Stimulated activated naive CD8-positive, alpha-beta T cell treated with anti-CD3 and anti-CD28 coated beads, Interleukin-15, amount 100 ng/mL, for 72 hours (primary cell): ENCODE data around the gene FIGNL1.
A peak's percentile ranks its signal among the peaks of the same experiment; 100 is the strongest.

Source experiments
- ATAC-seq: fragments of 150-1000 bp; cut with Tn5 transposase; 2 replicates; pipeline ENCODE4 v1.10.0; 2021; ENCODE audit warnings: mild to moderate bottlenecking, moderate library complexity
- DNase-seq, 2 donors: peaks; one replicate each; pipeline ENCODE4 v3.0.0; 2021 to 2022
- H3K27ac Mint-ChIP-seq, 2 donors: one replicate each; pipeline ENCODE4 v1.8.0; 2022; ENCODE audit warnings: mild to moderate bottlenecking in 2 of 2, mixed read lengths in 2 of 2, moderate library complexity in 2 of 2
- H3K27me3 Mint-ChIP-seq: one replicate; pipeline ENCODE4 v1.8.0; 2022; ENCODE audit warnings: mixed read lengths
- H3K4me1 Mint-ChIP-seq: one replicate; pipeline ENCODE4 v1.8.0; 2022; ENCODE audit warnings: mild to moderate bottlenecking, mixed read lengths
- H3K4me3 Mint-ChIP-seq, 2 donors: one replicate each; pipeline ENCODE4 v1.8.0; 2022; ENCODE audit warnings: mild to moderate bottlenecking in 2 of 2, mixed read lengths in 2 of 2, moderate library complexity in 1 of 2
- H3K9me3 Mint-ChIP-seq, 2 donors: one replicate each; pipeline ENCODE4 v1.8.0; 2022; ENCODE audit warnings: mixed read lengths in 2 of 2

Gene FIGNL1

DNA sequence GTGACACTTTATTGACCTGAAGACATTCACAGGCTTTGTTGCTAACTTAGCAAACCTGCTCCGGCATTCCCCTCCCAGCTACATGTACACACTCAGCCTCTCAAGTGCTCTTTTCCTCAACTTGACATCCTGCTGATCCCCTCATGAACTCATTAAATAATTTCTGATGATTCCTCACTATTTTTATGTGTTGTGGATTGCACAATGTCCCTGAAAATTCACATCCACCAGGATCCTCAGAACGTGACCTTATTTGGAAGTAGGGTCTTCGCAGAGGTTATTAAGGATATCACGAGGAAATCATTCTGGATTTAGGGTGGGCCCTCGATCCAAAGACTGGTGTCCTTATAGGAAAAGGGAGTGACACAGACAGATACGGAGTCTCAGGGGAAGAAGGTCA, 27.3 kb downstream of the FIGNL1 start:
- Mint-ChIP-seq H3K27ac (peak overlapping the region in 1 of 2 donors; percentile 11), H3K27me3 (no peaks in the 10 kb centered on the region), H3K4me3 (no peak overlapping the region), H3K9me3 (no peaks in the 10 kb centered on the region), H3K4me1 (peaks cover 10% of the 10 kb centered on the region)
- DNase-seq (no peak), ATAC-seq (no peak)

DNA sequence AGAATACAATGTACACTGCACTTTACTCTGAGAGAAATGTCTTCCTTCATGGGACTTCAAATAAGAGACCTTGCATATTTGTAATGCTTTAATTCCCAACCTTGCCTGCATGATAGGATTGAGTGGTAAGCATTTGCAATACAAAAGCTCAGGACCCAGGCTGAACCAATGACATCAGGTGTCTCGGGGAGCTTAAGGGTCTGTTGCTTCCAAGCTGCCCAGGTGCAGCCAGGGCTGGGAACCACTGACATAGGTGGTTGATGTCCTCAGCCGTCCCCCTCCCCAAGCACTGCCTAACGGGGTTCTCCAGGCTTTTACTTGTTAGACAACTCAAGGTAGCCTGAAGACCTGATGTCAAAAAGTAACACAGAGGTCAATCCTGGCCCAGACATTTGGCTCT, 29.1 kb downstream of the FIGNL1 start:
- no peak for DNase-seq
- ATAC-seq = no peak
- H3K9me3 Mint-ChIP-seq = no peaks in the 10 kb centered on the region
- H3K27me3 Mint-ChIP-seq = no peaks in the 10 kb centered on the region
- peaks cover 28% of the 10 kb centered on the region for H3K4me1 Mint-ChIP-seq
- no peak overlapping the region for H3K4me3 Mint-ChIP-seq
- H3K27ac Mint-ChIP-seq = no peak overlapping the region

DNA sequence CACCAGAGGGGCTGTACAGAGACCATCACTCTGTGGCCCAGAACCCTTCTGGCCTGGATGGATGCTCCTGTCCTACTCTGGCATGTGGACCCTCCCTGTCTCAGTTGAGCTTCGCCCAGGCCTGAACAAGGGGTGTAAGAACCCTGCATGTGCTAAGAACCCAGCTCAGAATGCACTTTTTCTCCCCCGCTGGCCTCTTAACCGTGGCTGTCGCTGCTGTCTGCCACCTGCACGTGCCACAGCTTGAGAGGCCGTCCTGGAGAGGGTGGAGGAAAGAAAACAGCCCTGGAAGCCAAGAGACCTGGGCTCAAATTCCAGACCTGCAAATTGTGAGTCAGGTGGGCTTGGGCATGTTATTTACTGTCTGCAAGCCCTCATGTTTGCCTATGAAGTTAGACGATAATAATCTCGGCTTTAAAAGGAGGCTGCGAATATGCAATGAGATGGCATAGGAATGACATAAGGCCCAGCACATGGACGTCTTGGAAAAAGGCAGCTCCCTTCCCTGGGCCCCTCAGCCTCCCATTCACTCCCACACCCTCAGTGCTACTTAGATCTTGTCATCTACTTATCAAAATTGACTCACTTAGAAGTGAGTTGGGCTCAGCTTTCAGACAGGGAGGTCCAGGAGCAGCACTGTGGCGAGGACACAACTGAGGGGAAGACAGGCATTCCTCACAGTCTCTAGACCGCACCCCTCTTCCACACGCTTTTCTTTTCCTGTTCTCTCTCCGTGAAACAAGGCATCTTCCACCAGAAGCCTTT, 31.4 kb downstream of the FIGNL1 start:
- no peaks in the 10 kb centered on the region for H3K27me3 Mint-ChIP-seq
- DNase-seq (no peak), ATAC-seq (peak; percentile 3)
- H3K4me3 Mint-ChIP-seq = no peak overlapping the region
- no peaks in the 10 kb centered on the region for H3K9me3 Mint-ChIP-seq
- H3K27ac Mint-ChIP-seq = no peak overlapping the region
- H3K4me1 Mint-ChIP-seq = peaks cover 38% of the 10 kb centered on the region

DNA sequence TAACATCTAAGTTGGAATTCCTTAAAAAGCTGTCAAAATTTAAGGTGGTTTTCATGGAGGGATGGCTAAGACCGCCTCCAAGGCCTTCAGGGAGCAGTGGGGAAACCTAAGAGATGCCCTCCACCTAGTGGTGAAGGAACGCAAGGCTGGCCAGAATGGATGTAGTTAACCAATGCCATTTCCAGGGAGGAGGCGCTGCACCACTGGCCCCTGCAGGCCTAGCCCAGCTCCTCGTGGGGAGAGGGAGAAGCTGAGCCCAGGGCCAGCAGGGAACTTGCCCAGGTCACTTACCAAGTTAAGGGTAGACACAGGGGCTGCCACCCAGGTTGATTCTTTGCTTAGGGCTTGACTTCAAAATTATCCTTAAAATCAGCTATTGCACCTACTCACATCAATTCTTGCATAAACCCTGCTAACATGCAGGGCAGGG, 32.0 kb downstream of the FIGNL1 start:
- no peaks in the 10 kb centered on the region for H3K27me3 Mint-ChIP-seq
- H3K9me3 Mint-ChIP-seq = no peaks in the 10 kb centered on the region

DNA sequence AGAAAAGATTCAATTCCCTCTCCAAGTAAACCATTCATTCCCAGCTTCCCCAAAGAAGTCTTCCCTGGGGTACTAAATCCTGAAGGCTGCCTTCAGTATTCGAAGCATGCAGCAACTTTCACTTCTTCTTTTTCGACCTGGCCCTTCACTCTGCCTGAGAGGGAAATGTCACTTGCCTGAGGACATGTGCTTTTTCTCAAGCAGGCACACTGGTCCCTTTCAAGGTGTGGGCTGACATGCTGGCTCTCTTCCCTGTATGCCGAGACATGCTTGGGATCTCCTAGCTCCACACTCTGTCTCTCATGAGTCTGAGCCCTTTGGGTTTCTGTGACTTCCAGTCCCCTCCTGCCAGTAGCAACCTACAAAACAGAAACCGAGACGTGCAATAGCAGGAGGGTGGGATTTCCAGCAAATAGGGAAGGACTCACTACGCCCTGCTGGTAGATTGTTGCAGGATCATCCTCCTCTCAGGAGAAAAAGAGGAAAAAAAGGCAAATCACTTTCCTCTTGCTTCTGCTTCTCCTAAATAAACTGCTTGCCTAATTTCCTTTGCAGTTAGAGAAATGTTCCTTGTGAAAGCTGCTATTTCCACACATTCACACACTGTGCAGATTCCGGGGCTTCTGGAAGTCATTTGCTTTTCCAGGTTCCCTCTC, 33.5 kb downstream of the FIGNL1 start:
- Mint-ChIP-seq H3K27me3 (no peaks in the 10 kb centered on the region), H3K27ac (peak overlapping the region; percentile 82 to 95), H3K4me3 (peak overlapping the region; percentile 69 to 78), H3K9me3 (no peaks in the 10 kb centered on the region), H3K4me1 (peaks cover 49% of the 10 kb centered on the region)
- DNase-seq (no peak), ATAC-seq (no peak)

More for the DNA sequence above, 32.0 kb downstream of the FIGNL1 start:
- peak; percentile 91 for ATAC-seq
- Mint-ChIP-seq H3K4me1 (peaks cover 38% of the 10 kb centered on the region), H3K4me3 (no peak overlapping the region), H3K27ac (no peak overlapping the region)
- DNase-seq = peak; percentile 56 to 71

DNA sequence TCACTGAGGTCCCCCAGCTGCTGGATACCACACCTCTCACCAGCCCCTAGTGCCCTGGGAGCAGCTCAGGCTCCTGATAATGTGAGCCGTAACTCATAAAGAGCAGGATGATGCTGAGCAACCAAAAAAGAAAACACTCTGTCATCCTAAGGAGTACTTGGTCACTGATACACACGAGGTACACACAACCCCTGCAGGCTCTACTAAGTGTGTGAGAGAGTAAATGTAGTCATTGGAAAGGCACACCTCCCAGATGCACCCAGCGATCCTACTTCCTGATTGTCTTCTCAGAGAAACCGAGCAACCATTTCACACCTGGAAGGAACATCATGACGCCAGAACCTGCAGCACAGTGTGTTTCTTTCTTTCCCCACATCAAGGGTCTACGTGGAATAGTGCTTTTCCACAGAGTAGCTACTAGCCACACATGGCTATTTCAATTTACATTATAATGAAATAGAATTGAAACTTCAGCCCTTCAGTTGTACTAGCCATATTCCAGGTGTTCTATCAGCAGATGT, 34.2 kb downstream of the FIGNL1 start:
- H3K9me3 Mint-ChIP-seq = no peaks in the 10 kb centered on the region
- no peaks in the 10 kb centered on the region for H3K27me3 Mint-ChIP-seq
- peak overlapping the region; percentile 69 to 78 for H3K4me3 Mint-ChIP-seq
- peaks cover 56% of the 10 kb centered on the region for H3K4me1 Mint-ChIP-seq
- DNase-seq = no peak
- ATAC-seq = peak; percentile 22
- peak overlapping the region in 1 of 2 donors; percentile 65 for H3K27ac Mint-ChIP-seq

DNA sequence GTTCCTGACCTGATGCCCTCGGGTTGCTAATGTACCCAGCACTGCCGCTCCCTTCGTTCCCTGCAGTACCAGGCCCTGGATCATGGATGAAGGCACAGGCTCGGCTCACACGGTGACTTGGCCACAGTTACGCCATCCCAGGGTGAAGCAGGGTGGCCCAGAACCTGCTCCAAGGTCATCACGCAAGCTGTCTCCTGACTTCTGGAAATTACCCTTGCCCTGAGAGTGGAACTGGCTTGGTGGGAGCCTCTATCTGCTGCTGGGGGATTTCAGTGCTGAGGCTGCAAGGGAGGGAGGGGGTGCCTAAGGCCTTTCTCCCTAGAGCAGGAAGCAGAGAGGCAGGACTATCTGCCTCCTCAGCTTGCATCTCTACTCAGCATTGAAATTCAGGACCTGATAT, 36.6 kb downstream of the FIGNL1 start:
- Mint-ChIP-seq H3K27ac (no peak overlapping the region), H3K4me3 (no peak overlapping the region), H3K4me1 (peaks cover 77% of the 10 kb centered on the region), H3K27me3 (no peaks in the 10 kb centered on the region), H3K9me3 (no peaks in the 10 kb centered on the region)
- DNase-seq = no peak
- ATAC-seq = no peak

DNA sequence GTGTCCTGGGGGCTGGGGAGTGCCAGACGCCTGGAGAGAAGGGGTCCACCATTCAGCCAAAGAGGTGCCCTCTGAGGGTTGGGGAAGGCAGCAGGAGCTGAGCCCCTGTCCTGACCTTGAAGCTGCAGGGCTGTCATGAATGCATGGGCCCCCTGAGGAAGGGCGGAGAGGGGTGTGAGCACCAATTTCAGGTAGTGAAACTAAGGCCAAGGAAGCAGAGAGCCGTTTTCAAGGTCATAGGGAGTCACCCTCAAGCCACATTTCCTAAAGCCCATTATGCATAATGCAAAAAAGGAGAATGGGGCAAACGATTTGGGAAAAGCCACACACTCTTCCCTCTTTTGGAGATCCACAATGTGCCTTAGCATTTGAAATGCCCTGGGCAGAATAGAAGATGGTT, 37.2 kb downstream of the FIGNL1 start:
- DNase-seq (no peak), ATAC-seq (no peak)
- no peak overlapping the region for H3K4me3 Mint-ChIP-seq
- peaks cover 77% of the 10 kb centered on the region for H3K4me1 Mint-ChIP-seq
- peak overlapping the region in 1 of 2 donors; percentile 36 for H3K27ac Mint-ChIP-seq
- no peaks in the 10 kb centered on the region for H3K9me3 Mint-ChIP-seq
- H3K27me3 Mint-ChIP-seq = no peaks in the 10 kb centered on the region

DNA sequence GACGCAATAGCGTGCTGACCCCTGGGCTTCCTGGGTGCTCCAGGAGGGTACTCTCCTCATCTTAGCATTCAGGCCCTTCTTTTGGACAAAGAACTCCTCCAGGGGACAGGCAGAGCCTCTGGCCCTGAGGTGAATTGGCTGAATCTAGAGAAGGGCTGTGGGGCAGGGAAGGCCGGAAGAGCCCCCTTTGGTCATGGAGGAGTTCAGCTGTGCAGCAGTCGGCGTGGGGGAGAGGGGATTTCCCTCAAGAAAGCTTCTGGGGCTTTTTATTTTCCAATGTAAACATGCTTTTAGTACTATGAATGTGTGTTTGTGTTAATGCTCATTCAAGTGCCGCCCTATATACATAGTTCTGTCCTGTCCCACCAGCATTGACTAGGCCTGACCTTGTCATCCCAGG, 38.8 kb downstream of the FIGNL1 start:
- peak overlapping the region; percentile 65 to 80 for H3K4me3 Mint-ChIP-seq

DNA sequence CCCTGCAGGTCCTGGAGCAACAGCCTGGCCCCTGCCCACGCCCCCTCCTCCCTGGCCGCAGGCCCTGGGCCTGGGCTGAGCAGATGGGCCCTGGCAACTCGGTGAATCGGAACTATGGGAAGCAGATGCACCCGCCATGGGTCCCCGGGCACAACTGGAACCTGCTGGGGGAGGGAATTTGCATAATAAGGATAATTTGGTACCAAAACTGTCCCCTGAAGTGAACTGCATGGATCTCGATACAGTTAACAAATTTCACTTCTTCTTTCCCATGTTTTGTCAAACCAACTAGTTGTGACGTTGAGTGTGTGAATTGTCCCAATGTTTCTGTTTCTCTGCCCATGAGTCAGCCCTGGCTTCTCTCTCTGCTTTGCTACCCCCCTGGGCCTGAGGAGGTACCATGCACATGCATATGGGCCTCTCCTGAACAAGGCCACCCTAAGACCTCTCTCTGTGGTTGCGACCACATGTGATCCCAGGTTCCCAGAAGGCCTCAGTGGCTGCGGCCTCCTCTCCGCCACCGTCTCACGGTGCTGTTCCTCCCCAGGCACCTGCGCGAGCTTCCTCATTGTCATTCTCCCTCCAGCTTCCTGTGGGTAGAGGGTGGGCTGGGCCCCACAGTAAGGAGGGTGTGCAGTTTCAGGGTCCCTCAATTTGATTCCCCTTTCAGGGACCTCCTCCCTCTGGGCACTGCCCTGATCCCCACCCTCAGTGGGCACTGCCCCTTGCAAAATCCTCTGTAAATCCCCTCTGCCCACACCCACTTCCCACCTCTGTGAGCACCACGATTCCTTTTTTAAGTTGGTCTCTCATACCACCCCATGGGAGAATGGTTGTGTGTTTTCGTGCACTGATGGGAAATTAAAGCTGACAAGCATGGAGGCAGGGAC, 40.0 kb downstream of the FIGNL1 start:
- ATAC-seq (peak; percentile 76), DNase-seq (peak; percentile 19 to 60)
- Mint-ChIP-seq H3K27ac (peak overlapping the region; percentile 86 to 94), H3K4me3 (peak overlapping the region; percentile 65 to 80), H3K4me1 (peaks cover 77% of the 10 kb centered on the region), H3K9me3 (no peaks in the 10 kb centered on the region), H3K27me3 (no peaks in the 10 kb centered on the region)

More for the DNA sequence above, 38.8 kb downstream of the FIGNL1 start:
- Mint-ChIP-seq H3K4me1 (peaks cover 77% of the 10 kb centered on the region), H3K27me3 (no peaks in the 10 kb centered on the region), H3K9me3 (no peaks in the 10 kb centered on the region), H3K27ac (peak overlapping the region; percentile 69 to 77)
- peak; percentile 5 for ATAC-seq
- no peak for DNase-seq

DNA sequence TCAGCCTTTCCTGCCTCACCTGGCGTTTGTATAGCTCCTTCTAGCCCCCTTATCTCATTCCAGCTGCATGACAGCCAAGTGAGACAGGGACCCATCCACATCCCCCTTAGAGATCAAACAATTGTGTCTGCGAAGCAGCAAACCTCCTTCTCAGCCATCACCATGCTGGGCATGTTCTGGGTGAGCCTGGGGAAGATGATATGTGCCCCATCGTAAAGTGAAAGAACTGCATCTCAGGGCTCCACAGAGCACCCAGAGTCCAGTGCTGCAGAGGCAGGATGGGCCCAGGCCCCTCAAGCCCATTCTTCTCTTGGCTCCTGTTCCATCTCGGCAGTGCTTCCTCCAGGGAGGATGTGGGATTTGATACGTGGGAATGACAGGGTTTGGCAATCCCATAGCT, 43.2 kb downstream of the FIGNL1 start:
- Mint-ChIP-seq H3K4me3 (peak overlapping the region; percentile 16 to 18), H3K27me3 (no peaks in the 10 kb centered on the region), H3K4me1 (peaks cover 98% of the 10 kb centered on the region), H3K27ac (peak overlapping the region; percentile 37 to 45), H3K9me3 (no peaks in the 10 kb centered on the region)
- DNase-seq = no peak
- ATAC-seq = peak; percentile 41

DNA sequence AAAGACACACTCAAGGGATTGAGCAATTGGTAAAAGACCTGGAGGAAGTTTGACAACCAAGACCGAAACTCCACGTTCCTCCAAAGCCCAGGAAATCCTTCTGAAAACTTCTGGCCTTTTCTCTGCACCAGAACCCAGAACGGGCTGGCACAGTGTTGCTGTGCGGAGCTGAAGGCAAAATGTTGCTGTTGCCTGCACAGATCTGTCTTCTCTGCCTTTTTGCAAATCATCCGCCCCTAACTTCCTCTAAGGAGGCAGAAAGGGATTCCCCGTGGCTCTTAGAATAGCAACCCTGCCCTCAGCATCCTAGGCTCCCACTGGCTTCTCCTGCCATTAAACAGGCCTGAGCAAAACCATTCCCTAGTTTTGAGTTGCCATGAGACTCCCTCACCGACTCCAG, 44.9 kb downstream of the FIGNL1 start:
- Mint-ChIP-seq H3K9me3 (no peaks in the 10 kb centered on the region), H3K27ac (peak overlapping the region; percentile 42 to 96), H3K4me1 (peaks cover 98% of the 10 kb centered on the region), H3K4me3 (no peak overlapping the region), H3K27me3 (no peaks in the 10 kb centered on the region)
- ATAC-seq (no peak), DNase-seq (no peak)

DNA sequence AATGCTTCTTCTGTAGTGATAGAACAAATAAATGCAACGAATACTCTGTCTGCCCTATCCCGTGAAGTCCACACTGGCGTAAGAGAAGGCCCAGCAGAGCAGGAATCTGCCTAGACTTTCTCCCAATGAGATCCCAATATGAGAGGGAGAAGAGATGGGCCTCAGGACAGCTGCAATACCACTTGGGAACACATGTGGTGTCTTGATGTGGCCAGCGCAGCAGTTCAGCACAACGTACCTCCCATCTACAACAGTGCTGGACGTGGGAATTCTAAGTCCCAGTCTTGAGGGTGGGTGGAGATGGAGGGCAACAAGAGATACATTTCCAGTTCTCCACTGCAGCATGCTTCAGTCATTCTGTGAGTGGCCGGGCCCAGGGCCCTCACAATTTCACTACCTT, 45.8 kb downstream of the FIGNL1 start:
- no peak overlapping the region for H3K4me3 Mint-ChIP-seq
- H3K27me3 Mint-ChIP-seq = no peaks in the 10 kb centered on the region
- peak overlapping the region in 1 of 2 donors; percentile 3 for H3K27ac Mint-ChIP-seq
- ATAC-seq = no peak
- H3K9me3 Mint-ChIP-seq = no peaks in the 10 kb centered on the region
- peaks cover 98% of the 10 kb centered on the region for H3K4me1 Mint-ChIP-seq
- DNase-seq = no peak

DNA sequence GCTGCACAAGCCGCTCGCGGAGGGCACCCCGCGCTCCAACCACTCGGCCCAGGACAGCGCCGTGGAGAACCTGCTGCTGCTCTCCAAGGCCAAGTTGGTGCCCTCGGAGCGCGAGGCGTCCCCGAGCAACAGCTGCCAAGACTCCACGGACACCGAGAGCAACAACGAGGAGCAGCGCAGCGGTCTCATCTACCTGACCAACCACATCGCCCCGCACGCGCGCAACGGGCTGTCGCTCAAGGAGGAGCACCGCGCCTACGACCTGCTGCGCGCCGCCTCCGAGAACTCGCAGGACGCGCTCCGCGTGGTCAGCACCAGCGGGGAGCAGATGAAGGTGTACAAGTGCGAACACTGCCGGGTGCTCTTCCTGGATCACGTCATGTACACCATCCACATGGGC, 50.0 kb downstream of the FIGNL1 start:
- no peaks in the 10 kb centered on the region for H3K27me3 Mint-ChIP-seq
- H3K4me1 Mint-ChIP-seq = peaks cover 89% of the 10 kb centered on the region
- H3K27ac Mint-ChIP-seq = no peak overlapping the region
- no peaks in the 10 kb centered on the region for H3K9me3 Mint-ChIP-seq
- DNase-seq (no peak), ATAC-seq (no peak)
- no peak overlapping the region for H3K4me3 Mint-ChIP-seq

DNA sequence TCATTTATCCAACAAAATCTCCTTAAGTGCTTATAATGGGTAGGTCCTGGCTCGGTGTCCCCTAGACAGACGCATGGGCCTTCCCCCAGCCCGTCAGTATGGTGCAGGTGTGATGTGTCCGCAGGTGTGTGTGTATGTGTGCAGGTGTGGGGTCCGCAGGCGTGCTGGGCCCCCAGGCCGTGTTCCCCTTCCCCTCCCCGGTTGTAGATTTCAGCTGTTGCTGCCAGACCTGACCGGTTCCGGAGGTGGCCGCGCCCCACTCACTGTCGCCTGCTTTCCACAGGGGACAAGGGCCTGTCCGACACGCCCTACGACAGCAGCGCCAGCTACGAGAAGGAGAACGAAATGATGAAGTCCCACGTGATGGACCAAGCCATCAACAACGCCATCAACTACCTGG, 50.5 kb downstream of the FIGNL1 start:
- DNase-seq (no peak), ATAC-seq (no peak)
- Mint-ChIP-seq H3K27me3 (no peaks in the 10 kb centered on the region), H3K27ac (peak overlapping the region in 1 of 2 donors; percentile 42), H3K4me3 (no peak overlapping the region), H3K4me1 (peaks cover 86% of the 10 kb centered on the region), H3K9me3 (no peaks in the 10 kb centered on the region)
